Activated CD4-positive, alpha-beta memory T cell treated with anti-CD3 and anti-CD28 coated beads for 36 hours (primary cell): ENCODE data around the gene FNDC5. TPM values are rescaled to one million over a fixed set of nuclear protein-coding genes. Genes with fewer than 3 reads are reported as not detected.
A peak's percentile ranks its signal among the peaks of the same experiment; 100 is the strongest.

Experiments
- CTCF ChIA-PET: fragments of 350-600 bp; sonication (Branson Sonifier 250); formaldehyde crosslinking; loops from one replicate; lab custom pipeline; 2021; ENCODE audit warnings: antibody characterized with exemption, inconsistent platforms; lab: Charles Lee
- POLR2A ChIA-PET: fragments of 350-600 bp; sonication (Branson Sonifier 250); formaldehyde crosslinking; loops from one replicate; lab custom pipeline; 2021; ENCODE audit warnings: antibody characterized with exemption; lab: Charles Lee
- DNase-seq: peaks from one replicate; pipeline ENCODE4 v3.0.0-alpha.2; 2020
- H3K27ac Mint-ChIP-seq: one replicate; pipeline ENCODE4 v1.8.0; 2021; ENCODE audit warnings: mixed read lengths
- H3K27me3 Mint-ChIP-seq: one replicate; pipeline ENCODE4 v1.8.0; 2021; ENCODE audit warnings: mixed read lengths
- H3K36me3 Mint-ChIP-seq: one replicate; pipeline ENCODE4 v1.8.0; 2021; ENCODE audit warnings: mixed read lengths
- H3K4me1 Mint-ChIP-seq: one replicate; pipeline ENCODE4 v1.8.0; 2021; ENCODE audit warnings: low read depth, mixed read lengths
- H3K4me3 Mint-ChIP-seq: one replicate; pipeline ENCODE4 v1.8.0; 2021; ENCODE audit warnings: mild to moderate bottlenecking, mixed read lengths
- H3K9me3 Mint-ChIP-seq: one replicate; pipeline ENCODE4 v1.8.0; 2021; ENCODE audit warnings: mixed read lengths
- intact Hi-C: fragments of 100-400 bp; cut with micrococcal nuclease; formaldehyde crosslinking; loops from one replicate; pipeline ENCODE4 v1.15.1; 2023
- total RNA-seq, 2 experiments: library from RNA; stranded (reverse); gene quantifications; one replicate each; pipeline ENCODE4 v1.2.3, GENCODE V29; 2021

Gene FNDC5
- total RNA-seq, 2 experiments from 2014 or later: not detected

DNA sequence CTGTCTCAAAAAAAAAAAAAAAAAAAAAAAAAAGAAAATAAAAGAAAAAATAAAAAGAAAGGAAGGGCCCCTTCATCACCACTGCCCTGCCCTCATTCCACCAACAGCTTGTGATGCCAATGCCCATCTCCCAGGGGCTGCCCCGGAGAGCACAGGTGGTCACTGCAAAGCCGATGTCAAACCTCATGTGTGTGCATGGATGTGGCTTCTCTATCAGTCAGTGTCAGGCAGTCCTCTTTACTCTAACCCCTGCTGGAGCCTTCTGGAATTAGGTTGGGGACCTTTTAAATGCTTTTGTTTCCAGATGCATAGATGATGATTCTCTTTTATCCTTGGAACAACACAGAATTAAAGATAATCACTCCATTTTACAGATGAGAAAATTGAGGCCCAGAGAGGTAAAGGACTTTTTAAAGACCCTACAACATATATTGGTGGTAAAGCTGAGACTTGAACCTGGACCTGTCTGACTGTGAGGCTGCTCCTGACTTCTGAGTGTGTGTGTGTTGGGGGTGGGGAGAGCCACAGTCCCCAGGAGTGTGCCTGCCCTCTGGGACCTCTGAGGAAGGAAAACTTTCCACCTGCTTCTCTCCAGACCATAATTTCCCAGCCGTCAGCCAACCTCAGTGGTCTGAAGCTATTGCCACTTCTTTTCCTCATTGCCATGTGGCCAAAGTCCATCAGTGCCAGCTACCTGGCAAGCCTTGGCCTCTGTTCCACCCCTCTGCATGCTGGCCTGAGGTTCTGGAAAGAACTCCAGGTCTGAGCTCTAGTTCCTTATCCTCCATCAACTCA is 33.5 kb upstream of the FNDC5 start:
- ChIA-PET CTCF (interaction anchor here (0.6 to 1.5 kb wide), 7 partner anchors 12 to 192 kb away, joined by 3 to 8 read pairs (median 4); no protein-coding TSS in a partner anchor), POLR2A (no interaction called here)
- H3K36me3 Mint-ChIP-seq: no peaks in the 10 kb centered on the region
- no peak for DNase-seq
- peaks cover 28% of the 10 kb centered on the region for H3K27me3 Mint-ChIP-seq
- intact Hi-C loops: no loop called here
- no peak overlapping the region for H3K4me3 Mint-ChIP-seq
- no peak overlapping the region for H3K27ac Mint-ChIP-seq
- no peaks in the 10 kb centered on the region for H3K9me3 Mint-ChIP-seq
- peaks cover 6% of the 10 kb centered on the region for H3K4me1 Mint-ChIP-seq

DNA sequence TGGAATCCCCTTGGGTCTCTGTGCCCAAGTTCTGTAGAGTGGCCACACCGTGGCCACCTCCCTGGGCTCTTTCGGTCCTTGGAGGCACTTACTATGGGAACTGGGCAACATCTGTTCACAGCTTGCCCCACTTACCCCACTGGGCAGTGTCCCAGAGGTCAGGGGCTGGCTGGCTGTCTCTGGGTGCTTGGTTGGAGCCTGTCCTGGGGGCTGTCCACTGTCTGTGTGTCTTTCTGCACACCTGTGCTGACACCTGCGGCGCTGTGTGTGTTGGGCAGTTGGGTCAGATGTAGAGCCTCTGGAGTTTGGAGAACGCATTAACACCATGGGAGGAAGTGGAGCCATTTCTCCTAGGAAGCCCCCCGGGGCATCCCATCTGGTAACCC is 31.8 kb upstream of the FNDC5 start:
- Mint-ChIP-seq H3K36me3 (no peaks in the 10 kb centered on the region), H3K4me1 (peaks cover 6% of the 10 kb centered on the region), H3K27ac (no peak overlapping the region), H3K27me3 (peaks cover 37% of the 10 kb centered on the region), H3K4me3 (no peak overlapping the region), H3K9me3 (no peaks in the 10 kb centered on the region)
- POLR2A ChIA-PET: interaction anchor here (0.7 kb wide), 1 partner anchor 26 kb away, joined by 3 read pairs; no protein-coding TSS in a partner anchor
- no peak for DNase-seq
- CTCF ChIA-PET: no interaction called here
- intact Hi-C loops: no loop called here

DNA sequence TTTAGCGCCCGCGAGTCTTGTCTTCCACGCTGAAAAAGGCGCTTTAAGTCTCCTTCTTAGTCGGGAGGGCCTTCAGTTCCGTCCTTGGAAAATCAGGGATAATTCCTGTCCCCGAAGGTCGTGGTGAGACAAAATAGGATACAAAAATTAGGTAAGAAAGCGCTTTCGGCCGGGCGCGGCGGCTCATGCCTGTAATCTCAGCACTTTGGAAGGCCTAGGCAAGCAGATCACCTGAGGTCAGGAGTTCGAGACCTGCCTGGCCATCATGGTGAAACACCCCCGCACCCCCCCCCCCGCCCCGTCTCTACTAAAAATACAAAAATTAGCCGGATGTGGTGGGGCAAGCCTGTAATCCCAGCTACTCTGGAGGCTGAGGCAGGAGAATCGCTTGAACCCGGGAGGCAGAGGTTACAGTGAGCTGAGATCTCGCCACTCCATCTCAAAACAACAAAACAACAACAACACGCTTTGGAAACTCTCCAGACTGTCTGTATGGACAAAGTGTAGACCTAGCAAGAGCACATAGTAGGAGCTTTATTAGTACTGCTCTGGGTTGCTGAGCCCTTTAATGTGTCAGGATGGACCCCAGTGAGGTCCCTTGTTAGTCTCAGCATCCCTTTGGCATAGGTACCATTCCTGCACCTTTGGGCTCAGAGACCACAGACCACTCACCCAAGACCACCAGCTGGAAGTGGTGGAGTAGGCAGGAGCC is 31.3 kb upstream of the FNDC5 start:
- Mint-ChIP-seq H3K4me3 (peak overlapping the region; percentile 71), H3K36me3 (no peaks in the 10 kb centered on the region), H3K9me3 (no peaks in the 10 kb centered on the region), H3K27ac (no peak overlapping the region), H3K4me1 (peaks cover 6% of the 10 kb centered on the region), H3K27me3 (peaks cover 40% of the 10 kb centered on the region)
- intact Hi-C loops: no loop called here
- no peak for DNase-seq
- ChIA-PET CTCF (no interaction called here), POLR2A (no interaction called here)

DNA sequence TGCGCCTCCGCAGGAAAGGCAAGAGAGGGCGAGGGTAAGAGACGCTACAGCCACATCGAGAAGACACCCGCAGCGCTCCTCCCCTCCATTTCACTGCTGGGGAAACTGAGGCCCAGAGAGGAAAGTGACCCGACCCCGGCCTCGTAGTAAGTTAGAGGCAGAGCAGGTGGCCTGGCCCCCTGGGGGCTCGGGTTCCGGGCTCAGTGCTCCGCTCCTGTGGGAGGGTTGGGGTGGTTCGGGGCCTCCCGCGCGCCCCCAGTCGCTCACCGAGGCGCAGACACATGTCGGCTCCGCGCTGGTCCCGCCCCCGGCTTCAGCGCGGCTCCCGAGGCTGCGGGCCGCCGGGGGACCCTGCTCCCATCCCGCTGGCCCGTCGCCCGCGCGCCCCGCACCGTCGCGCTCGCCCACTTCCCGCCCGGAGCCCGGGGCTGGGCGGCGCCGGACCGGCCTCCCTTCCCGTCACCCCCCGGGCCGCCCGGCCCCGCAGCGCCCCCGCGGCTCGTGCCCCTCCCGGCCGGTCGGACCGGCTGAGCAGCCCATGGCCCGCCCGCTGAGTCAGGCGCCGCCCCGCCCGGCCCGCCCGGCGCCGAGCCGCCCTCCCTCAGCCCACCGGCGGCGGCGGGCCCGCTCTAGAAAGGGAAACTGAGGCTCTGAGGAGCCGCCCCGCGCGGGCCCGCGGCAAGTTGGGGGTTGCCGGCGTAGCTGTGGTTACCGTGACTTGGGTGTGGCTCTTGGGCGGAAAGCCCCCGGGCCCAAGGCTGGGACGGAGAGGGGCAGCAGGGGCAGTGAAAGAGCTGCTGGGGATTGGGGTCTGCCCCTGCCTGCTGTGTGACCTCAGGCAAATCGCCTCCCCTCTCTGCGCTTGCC is 30.5 kb upstream of the FNDC5 start, which contains the start of gene TMEM54:
Gene TMEM54, minus strand, starts transcription at position 434 of the 867 bp plus-strand sequence. Its CDS starts 151 bp downstream, at position 283.
- peaks cover 43% of the 10 kb centered on the region for H3K27me3 Mint-ChIP-seq
- H3K36me3 Mint-ChIP-seq: no peaks in the 10 kb centered on the region
- H3K4me1 Mint-ChIP-seq: peaks cover 6% of the 10 kb centered on the region
- H3K9me3 Mint-ChIP-seq: no peaks in the 10 kb centered on the region
- H3K4me3 Mint-ChIP-seq: peak within 1 kb of the TSS; percentile 71
- intact Hi-C loops: no loop called here
- no peak within 1 kb of the TSS for H3K27ac Mint-ChIP-seq
- CTCF ChIA-PET: no interaction called here
- DNase-seq: no peak
- POLR2A ChIA-PET: no interaction called here

DNA sequence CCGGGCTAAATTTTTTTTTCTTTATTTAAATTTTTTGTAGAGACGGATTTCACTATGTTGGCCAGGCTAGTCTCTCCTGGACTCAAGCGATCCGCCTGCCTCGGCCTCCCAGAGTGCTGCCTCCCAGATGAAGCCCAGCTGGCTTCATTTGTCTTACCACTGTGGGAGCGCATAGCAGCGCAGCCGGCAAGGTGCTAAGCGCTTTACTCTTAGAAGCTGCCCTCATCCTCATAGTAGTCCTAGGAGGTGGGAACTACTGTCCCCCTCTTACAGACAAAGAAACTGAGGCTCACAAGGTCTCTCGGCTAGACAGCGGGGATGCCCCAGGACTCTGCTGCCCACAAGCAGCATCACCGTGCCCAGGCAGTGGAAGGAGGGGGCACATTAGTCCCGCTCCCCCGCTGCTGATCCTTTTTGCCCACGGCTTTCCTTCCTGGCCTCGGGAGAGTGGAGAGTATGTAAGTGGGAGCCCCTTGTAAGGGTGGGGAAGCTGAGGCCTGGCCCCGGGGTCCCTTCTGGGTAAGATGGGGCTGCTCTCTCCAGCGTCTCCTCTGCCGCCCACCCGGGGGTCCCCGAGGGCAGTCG is 29.8 kb upstream of the FNDC5 start:
- POLR2A ChIA-PET: no interaction called here
- CTCF ChIA-PET: no interaction called here
- intact Hi-C loops: no loop called here
- no peaks in the 10 kb centered on the region for H3K9me3 Mint-ChIP-seq
- no peak overlapping the region for H3K27ac Mint-ChIP-seq
- no peaks in the 10 kb centered on the region for H3K36me3 Mint-ChIP-seq
- H3K4me3 Mint-ChIP-seq: peak overlapping the region; percentile 59
- peaks cover 46% of the 10 kb centered on the region for H3K27me3 Mint-ChIP-seq
- H3K4me1 Mint-ChIP-seq: peaks cover 6% of the 10 kb centered on the region
- DNase-seq: no peak

DNA sequence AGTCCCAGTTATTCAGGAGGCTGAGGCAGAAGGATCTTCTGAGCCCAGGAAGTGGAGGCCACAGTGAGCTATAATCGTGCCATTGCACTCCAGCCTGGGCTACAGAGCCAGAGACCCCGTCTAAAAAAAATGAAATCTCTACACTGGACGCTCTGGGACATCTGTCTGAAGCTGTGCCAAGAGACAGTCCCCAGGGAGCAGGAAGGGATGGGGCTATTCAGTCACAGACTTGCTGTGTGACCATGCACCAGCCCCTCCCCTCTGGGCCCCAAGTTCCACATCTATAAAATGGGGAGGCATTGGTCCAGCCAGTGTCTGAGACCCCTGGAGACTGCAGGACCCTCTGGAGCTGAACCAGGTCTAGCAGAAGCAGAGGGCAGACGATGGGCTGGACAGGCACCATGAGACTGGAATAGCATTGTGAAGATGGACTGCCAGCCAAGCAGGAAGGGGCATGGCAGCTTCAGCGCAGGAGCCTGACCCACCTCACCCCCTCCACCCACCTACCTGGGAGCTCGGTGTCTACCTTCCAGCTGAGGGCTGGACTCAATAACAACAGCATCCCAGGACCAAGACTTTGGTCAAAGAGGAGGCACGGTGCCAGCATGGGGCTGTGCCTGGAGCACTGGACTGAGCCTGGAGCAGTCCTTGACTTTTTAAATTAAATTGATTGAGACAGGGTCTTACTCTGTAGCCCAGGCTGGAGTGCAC is 29.0 kb upstream of the FNDC5 start:
- DNase-seq: no peak
- Mint-ChIP-seq H3K4me3 (no peak overlapping the region), H3K27ac (no peak overlapping the region), H3K4me1 (peaks cover 6% of the 10 kb centered on the region), H3K36me3 (no peaks in the 10 kb centered on the region), H3K9me3 (no peaks in the 10 kb centered on the region), H3K27me3 (peaks cover 46% of the 10 kb centered on the region)
- intact Hi-C loops: no loop called here
- ChIA-PET CTCF (no interaction called here), POLR2A (no interaction called here)

DNA sequence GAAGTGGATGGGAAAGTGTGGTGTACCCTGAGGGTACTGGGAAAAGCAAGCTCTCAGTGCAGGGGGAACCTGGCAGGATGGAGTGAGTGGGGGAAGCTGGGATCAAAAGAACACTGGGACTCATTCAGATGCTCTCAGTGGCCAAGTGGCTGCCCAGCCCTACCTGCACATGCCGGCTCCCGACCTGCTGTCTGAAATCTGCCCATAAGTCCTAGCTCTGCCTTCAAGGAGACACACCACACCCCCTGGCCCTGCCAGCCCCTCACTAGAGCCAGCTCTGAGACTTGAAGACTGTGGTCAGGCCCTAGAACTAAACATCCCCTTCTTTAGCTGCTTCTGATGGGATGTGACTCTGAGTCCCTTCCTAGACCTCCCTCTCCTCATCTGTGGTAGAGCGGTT is 28.2 kb upstream of the FNDC5 start:
- POLR2A ChIA-PET: no interaction called here
- Mint-ChIP-seq H3K9me3 (no peaks in the 10 kb centered on the region), H3K4me3 (no peak overlapping the region), H3K27me3 (peaks cover 46% of the 10 kb centered on the region), H3K4me1 (peaks cover 6% of the 10 kb centered on the region), H3K36me3 (no peaks in the 10 kb centered on the region), H3K27ac (no peak overlapping the region)
- no peak for DNase-seq
- intact Hi-C loops: no loop called here
- CTCF ChIA-PET: interaction anchor here (0.9 to 1.3 kb wide), 2 partner anchors 187 to 197 kb away, joined by 3 to 5 read pairs; no protein-coding TSS in a partner anchor

DNA sequence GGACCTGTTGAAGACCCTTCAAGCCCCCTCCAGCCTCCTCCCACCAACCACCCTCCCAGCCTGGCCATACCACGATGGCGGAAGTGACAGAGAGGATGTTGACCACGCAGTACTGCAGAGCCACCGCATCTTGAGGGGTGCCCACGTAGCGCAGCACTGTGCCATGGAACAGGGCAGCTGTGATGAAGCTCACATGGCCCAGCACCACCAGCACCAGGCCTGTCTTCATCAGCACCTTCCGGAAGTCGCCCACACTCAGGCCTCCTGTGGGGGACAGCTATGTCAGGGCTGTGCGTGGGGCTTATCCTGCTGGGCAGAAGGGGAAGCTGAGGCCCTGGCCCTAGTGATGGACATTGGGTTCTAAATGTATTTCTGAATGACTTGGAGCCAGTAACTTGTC is 27.3 kb upstream of the FNDC5 start:
- H3K27ac Mint-ChIP-seq: no peak overlapping the region
- no peaks in the 10 kb centered on the region for H3K9me3 Mint-ChIP-seq
- intact Hi-C loops: no loop called here
- H3K36me3 Mint-ChIP-seq: no peaks in the 10 kb centered on the region
- no peak for DNase-seq
- H3K4me1 Mint-ChIP-seq: peaks cover 6% of the 10 kb centered on the region
- H3K27me3 Mint-ChIP-seq: peaks cover 43% of the 10 kb centered on the region
- H3K4me3 Mint-ChIP-seq: no peak overlapping the region
- POLR2A ChIA-PET: no interaction called here
- CTCF ChIA-PET: interaction anchor here (0.6 to 1.3 kb wide), 3 partner anchors 11 to 186 kb away, joined by 3 to 5 read pairs (median 3); no protein-coding TSS in a partner anchor

DNA sequence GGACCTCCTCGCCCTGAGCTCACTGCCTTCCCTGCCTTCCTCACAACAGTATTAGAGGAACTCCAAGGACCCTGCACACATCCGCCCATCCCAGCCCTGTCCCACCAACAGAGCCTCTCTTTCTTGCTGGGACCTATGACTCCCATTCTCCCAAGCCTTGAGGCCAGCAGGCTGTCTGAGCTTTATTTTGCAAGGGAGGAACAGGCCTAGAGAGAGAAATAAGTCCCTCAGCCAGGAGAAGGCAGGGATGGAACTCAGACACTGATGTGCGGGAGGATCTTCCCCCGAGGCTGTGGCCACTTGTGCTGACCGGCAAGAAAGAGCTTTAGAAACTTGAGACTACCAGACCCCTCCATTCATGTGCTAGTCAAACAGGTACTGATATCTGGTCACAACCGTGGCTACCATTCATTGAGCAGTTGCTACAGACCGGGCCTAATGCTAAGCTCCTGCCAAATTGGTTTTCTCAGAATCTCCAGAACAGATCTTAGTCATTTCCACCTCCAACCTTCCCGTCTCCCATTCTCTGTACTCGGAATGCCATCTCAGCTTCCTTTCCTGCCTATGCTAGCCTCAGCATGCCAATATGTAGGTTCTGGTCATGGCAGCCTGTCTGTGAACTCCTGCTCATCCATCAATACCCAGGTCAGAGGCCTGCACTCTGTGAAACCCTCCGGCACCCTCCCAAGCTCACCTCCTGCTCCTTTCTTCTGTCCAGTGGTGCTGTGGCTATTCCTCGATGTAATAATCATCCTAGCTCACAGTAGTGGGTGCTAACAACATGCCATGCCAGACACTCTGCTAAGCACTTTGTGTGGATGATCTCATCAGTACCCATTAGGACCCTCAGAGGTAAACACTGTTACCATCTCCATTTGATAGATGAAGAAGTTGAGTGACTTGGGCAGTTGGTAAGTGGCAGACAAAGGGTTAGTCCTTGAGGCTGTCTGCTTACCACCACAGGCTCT is 26.7 kb upstream of the FNDC5 start:
- CTCF ChIA-PET: interaction anchor here (0.8 to 1.1 kb wide), 2 partner anchors 10 to 186 kb away, joined by 3 read pairs; no protein-coding TSS in a partner anchor
- POLR2A ChIA-PET: no interaction called here
- DNase-seq: no peak
- intact Hi-C loops: no loop called here
- Mint-ChIP-seq H3K9me3 (no peaks in the 10 kb centered on the region), H3K4me1 (peaks cover 11% of the 10 kb centered on the region), H3K27me3 (peaks cover 42% of the 10 kb centered on the region), H3K27ac (no peak overlapping the region), H3K36me3 (no peaks in the 10 kb centered on the region), H3K4me3 (no peak overlapping the region)

DNA sequence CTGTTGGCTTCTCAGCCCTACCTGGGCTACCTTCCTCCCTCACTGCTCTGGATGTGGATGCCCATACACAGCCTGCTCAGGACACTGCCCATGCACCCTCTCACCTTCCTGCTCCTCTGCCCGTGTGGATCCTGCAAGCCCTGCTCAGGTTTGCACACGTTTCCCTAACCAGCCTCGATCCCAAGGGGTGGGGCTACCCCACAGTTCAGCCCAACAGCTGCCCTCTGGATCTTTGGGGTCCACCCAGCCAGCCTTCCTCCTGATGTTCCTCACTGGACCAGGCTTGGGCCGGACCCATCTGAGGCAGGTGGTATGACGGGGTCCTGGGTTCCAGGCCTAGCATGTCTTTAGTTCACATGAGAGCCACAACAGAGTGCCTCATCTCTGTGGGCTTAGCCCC is 25.7 kb upstream of the FNDC5 start:
- H3K27ac Mint-ChIP-seq: no peak overlapping the region
- intact Hi-C loops: no loop called here
- no peak for DNase-seq
- H3K9me3 Mint-ChIP-seq: no peaks in the 10 kb centered on the region
- ChIA-PET CTCF (no interaction called here), POLR2A (no interaction called here)
- peaks cover 44% of the 10 kb centered on the region for H3K27me3 Mint-ChIP-seq
- H3K4me3 Mint-ChIP-seq: no peak overlapping the region
- H3K36me3 Mint-ChIP-seq: no peaks in the 10 kb centered on the region
- H3K4me1 Mint-ChIP-seq: peaks cover 13% of the 10 kb centered on the region
